GM18511 (cell line): ENCODE measurements around the gene RAD51B.

Source experiments
- ATAC-seq: cut with Tn5 transposase; IDR thresholded peaks from one replicate; pipeline ENCODE4 v1.9.1; 2021; ENCODE audit warnings: mild to moderate bottlenecking, moderate library complexity; ENCODE audit not compliant: unreplicated experiment

The RAD51B gene

GRCh38 chr14:68552075-68552474 lies 732.5 kb downstream of the RAD51B start:
- ATAC-seq: no peak

- no peak for ATAC-seq
These were observed 733.0 kb downstream of the RAD51B start for GRCh38 chr14:68552602-68553001.

- ATAC-seq: no peak
These were observed 733.7 kb downstream of the RAD51B start for GRCh38 chr14:68553311-68553710.

GRCh38 chr14:68554231-68554630 lies 734.7 kb downstream of the RAD51B start:
- ATAC-seq: no peak

GRCh38 chr14:68556253-68556652 lies 736.7 kb downstream of the RAD51B start:
- no peak for ATAC-seq

GRCh38 chr14:68557648-68558047 lies 738.1 kb downstream of the RAD51B start:
- no peak for ATAC-seq

GRCh38 chr14:68558096-68558495 lies 738.5 kb downstream of the RAD51B start:
- ATAC-seq: no peak

GRCh38 chr14:68559949-68560348 lies 740.4 kb downstream of the RAD51B start:
- no peak for ATAC-seq

- ATAC-seq: no peak
These were observed 742.0 kb downstream of the RAD51B start for GRCh38 chr14:68561531-68562007.

GRCh38 chr14:68562911-68563250 lies 743.3 kb downstream of the RAD51B start:
- ATAC-seq: no peak

- no peak for ATAC-seq
These were observed 743.9 kb downstream of the RAD51B start for GRCh38 chr14:68563251-68564131.

- ATAC-seq: no peak
These were observed 744.7 kb downstream of the RAD51B start for GRCh38 chr14:68564191-68564825.

- ATAC-seq: no peak
These were observed 745.5 kb downstream of the RAD51B start for GRCh38 chr14:68564826-68565759.

- no peak for ATAC-seq
These were observed 746.5 kb downstream of the RAD51B start for GRCh38 chr14:68566075-68566474.

- no peak for ATAC-seq
These were observed 749.6 kb downstream of the RAD51B start for GRCh38 chr14:68568907-68569897.

GRCh38 chr14:68569970-68570409 lies 750.4 kb downstream of the RAD51B start:
- no peak for ATAC-seq

GRCh38 chr14:68571114-68571591 lies 751.6 kb downstream of the RAD51B start:
- no peak for ATAC-seq

GRCh38 chr14:68571928-68572525 lies 752.4 kb downstream of the RAD51B start:
- no peak for ATAC-seq

- no peak for ATAC-seq
These were observed 753.5 kb downstream of the RAD51B start for GRCh38 chr14:68573126-68573525.
